ENCODE data around the gene KCTD20. TPM values are rescaled to one million over a fixed set of nuclear protein-coding genes. Genes with fewer than 3 reads are reported as not detected.

KCTD20 gene
- total RNA-seq, 2 donors from 2014 or later, result 48.5 to 58.9 TPM

- Mint-ChIP-seq H3K4me3 (no peak overlapping the region), H3K36me3 (ENCODE audit: insufficient read depth in 2 of 2) (peaks cover 4 to 23% of the 10 kb centered on the region in 2 donors), H3K27me3 (ENCODE audit: low read depth) (no peaks in the 10 kb centered on the region), H3K4me1 (ENCODE audit: low read depth) (peaks cover 24% of the 10 kb centered on the region), H3K27ac (no peak overlapping the region), H3K9me3 (no peaks in the 10 kb centered on the region)
- DNase-seq (no peak), ATAC-seq (replicated peaks in 1 of 2) (no peak)
Measured at GRCh38 chr6:36508532-36508931, 65.7 kb downstream of the KCTD20 start.

GRCh38 chr6:36510365-36510764 lies 67.6 kb downstream of the KCTD20 start:
- H3K9me3 Mint-ChIP-seq, result no peaks in the 10 kb centered on the region
- H3K27me3 Mint-ChIP-seq (ENCODE audit: low read depth), result no peaks in the 10 kb centered on the region
- peaks cover 4 to 21% of the 10 kb centered on the region in 2 donors for H3K36me3 Mint-ChIP-seq (ENCODE audit: insufficient read depth in 2 of 2)
- DNase-seq, result no peak
- peaks cover 24% of the 10 kb centered on the region for H3K4me1 Mint-ChIP-seq (ENCODE audit: low read depth)
- no peak overlapping the region for H3K4me3 Mint-ChIP-seq
- ATAC-seq (replicated peaks in 1 of 2), result no peak
- peak overlapping the region; percentile 32 for H3K27ac Mint-ChIP-seq

- Mint-ChIP-seq H3K36me3 (ENCODE audit: insufficient read depth in 2 of 2) (peaks cover 4 to 22% of the 10 kb centered on the region in 2 donors), H3K9me3 (no peaks in the 10 kb centered on the region), H3K27me3 (ENCODE audit: low read depth) (no peaks in the 10 kb centered on the region), H3K4me3 (no peak overlapping the region), H3K4me1 (ENCODE audit: low read depth) (peaks cover 24% of the 10 kb centered on the region), H3K27ac (peak overlapping the region; percentile 51)
- ATAC-seq (replicated peaks in 1 of 2) (no peak), DNase-seq (no peak)
Measured at GRCh38 chr6:36514554-36515456, 72.0 kb downstream of the KCTD20 start.

- DNase-seq, result no peak
- no peak for ATAC-seq (replicated peaks in 1 of 2)
- no peaks in the 10 kb centered on the region for H3K9me3 Mint-ChIP-seq
- H3K27me3 Mint-ChIP-seq (ENCODE audit: low read depth), result no peaks in the 10 kb centered on the region
- peak overlapping the region; percentile 12 for H3K27ac Mint-ChIP-seq
- H3K4me1 Mint-ChIP-seq (ENCODE audit: low read depth), result peaks cover 29% of the 10 kb centered on the region
- peaks cover 4 to 23% of the 10 kb centered on the region in 2 donors for H3K36me3 Mint-ChIP-seq (ENCODE audit: insufficient read depth in 2 of 2)
- no peak overlapping the region for H3K4me3 Mint-ChIP-seq
Measured at GRCh38 chr6:36515844-36516243, 73.0 kb downstream of the KCTD20 start.

GRCh38 chr6:36516559-36516958 lies 73.8 kb downstream of the KCTD20 start:
- Mint-ChIP-seq H3K4me3 (no peak overlapping the region), H3K4me1 (ENCODE audit: low read depth) (peaks cover 29% of the 10 kb centered on the region), H3K36me3 (ENCODE audit: insufficient read depth in 2 of 2) (peaks cover 4 to 24% of the 10 kb centered on the region in 2 donors), H3K27me3 (ENCODE audit: low read depth) (no peaks in the 10 kb centered on the region), H3K27ac (no peak overlapping the region), H3K9me3 (no peaks in the 10 kb centered on the region)
- DNase-seq (no peak), ATAC-seq (replicated peaks in 1 of 2) (no peak)

- Mint-ChIP-seq H3K4me1 (ENCODE audit: low read depth) (peaks cover 29% of the 10 kb centered on the region), H3K27me3 (ENCODE audit: low read depth) (no peaks in the 10 kb centered on the region), H3K27ac (peak overlapping the region; percentile 93), H3K36me3 (ENCODE audit: insufficient read depth in 2 of 2) (peaks cover 4 to 23% of the 10 kb centered on the region in 2 donors), H3K9me3 (no peaks in the 10 kb centered on the region), H3K4me3 (no peak overlapping the region)
- no peak for ATAC-seq (replicated peaks in 1 of 2)
- no peak for DNase-seq
Measured at GRCh38 chr6:36516988-36517387, 74.2 kb downstream of the KCTD20 start.

GRCh38 chr6:36517408-36517807 lies 74.6 kb downstream of the KCTD20 start:
- Mint-ChIP-seq H3K4me1 (ENCODE audit: low read depth) (peaks cover 29% of the 10 kb centered on the region), H3K36me3 (ENCODE audit: insufficient read depth in 2 of 2) (peaks cover 2 to 20% of the 10 kb centered on the region in 2 donors), H3K9me3 (no peaks in the 10 kb centered on the region), H3K4me3 (no peak overlapping the region), H3K27ac (peak overlapping the region; percentile 93), H3K27me3 (ENCODE audit: low read depth) (no peaks in the 10 kb centered on the region)
- ATAC-seq (replicated peaks in 1 of 2), result no peak
- DNase-seq, result no peak

- no peak overlapping the region for H3K4me3 Mint-ChIP-seq
- peak overlapping the region; percentile 72 for H3K27ac Mint-ChIP-seq
- no peaks in the 10 kb centered on the region for H3K9me3 Mint-ChIP-seq
- no peak for DNase-seq
- peaks cover 4 to 20% of the 10 kb centered on the region in 2 donors for H3K36me3 Mint-ChIP-seq (ENCODE audit: insufficient read depth in 2 of 2)
- H3K4me1 Mint-ChIP-seq (ENCODE audit: low read depth), result peaks cover 29% of the 10 kb centered on the region
- ATAC-seq (replicated peaks in 1 of 2), result no peak
- H3K27me3 Mint-ChIP-seq (ENCODE audit: low read depth), result no peaks in the 10 kb centered on the region
Measured at GRCh38 chr6:36519352-36519751, 76.6 kb downstream of the KCTD20 start.

GRCh38 chr6:36523451-36523850 lies 80.7 kb downstream of the KCTD20 start:
- ATAC-seq (replicated peaks in 1 of 2), result no peak
- H3K4me1 Mint-ChIP-seq (ENCODE audit: low read depth), result peaks cover 18% of the 10 kb centered on the region
- peaks cover 6 to 28% of the 10 kb centered on the region in 2 donors for H3K36me3 Mint-ChIP-seq (ENCODE audit: insufficient read depth in 2 of 2)
- no peaks in the 10 kb centered on the region for H3K27me3 Mint-ChIP-seq (ENCODE audit: low read depth)
- no peak for DNase-seq
- no peaks in the 10 kb centered on the region for H3K9me3 Mint-ChIP-seq
- H3K27ac Mint-ChIP-seq, result no peak overlapping the region
- no peak overlapping the region for H3K4me3 Mint-ChIP-seq

GRCh38 chr6:36523936-36524499 lies 81.2 kb downstream of the KCTD20 start:
- H3K27me3 Mint-ChIP-seq (ENCODE audit: low read depth), result no peaks in the 10 kb centered on the region
- peak overlapping the region; percentile 49 for H3K27ac Mint-ChIP-seq
- ATAC-seq (replicated peaks in 1 of 2), result no peak
- no peak for DNase-seq
- H3K4me1 Mint-ChIP-seq (ENCODE audit: low read depth), result peaks cover 15% of the 10 kb centered on the region
- no peaks in the 10 kb centered on the region for H3K9me3 Mint-ChIP-seq
- peaks cover 5 to 25% of the 10 kb centered on the region in 2 donors for H3K36me3 Mint-ChIP-seq (ENCODE audit: insufficient read depth in 2 of 2)
- H3K4me3 Mint-ChIP-seq, result no peak overlapping the region

- no peaks in the 10 kb centered on the region for H3K27me3 Mint-ChIP-seq (ENCODE audit: low read depth)
- H3K4me1 Mint-ChIP-seq (ENCODE audit: low read depth), result peaks cover 16% of the 10 kb centered on the region
- no peaks in the 10 kb centered on the region for H3K9me3 Mint-ChIP-seq
- H3K36me3 Mint-ChIP-seq (ENCODE audit: insufficient read depth in 2 of 2), result peaks cover 4 to 25% of the 10 kb centered on the region in 2 donors
- no peak for ATAC-seq (replicated peaks in 1 of 2)
- H3K4me3 Mint-ChIP-seq, result no peak overlapping the region
- no peak for DNase-seq
- peak overlapping the region; percentile 4 for H3K27ac Mint-ChIP-seq
Measured at GRCh38 chr6:36524871-36525270, 82.1 kb downstream of the KCTD20 start.

GRCh38 chr6:36525346-36525745 lies 82.5 kb downstream of the KCTD20 start:
- Mint-ChIP-seq H3K9me3 (no peaks in the 10 kb centered on the region), H3K27me3 (ENCODE audit: low read depth) (no peaks in the 10 kb centered on the region), H3K27ac (peak overlapping the region; percentile 47), H3K4me3 (no peak overlapping the region), H3K36me3 (ENCODE audit: insufficient read depth in 2 of 2) (peaks cover 4 to 23% of the 10 kb centered on the region in 2 donors), H3K4me1 (ENCODE audit: low read depth) (peaks cover 14% of the 10 kb centered on the region)
- DNase-seq (no peak), ATAC-seq (replicated peaks in 1 of 2) (no peak)

GRCh38 chr6:36526066-36526465 lies 83.3 kb downstream of the KCTD20 start:
- no peak for ATAC-seq (replicated peaks in 1 of 2)
- Mint-ChIP-seq H3K36me3 (ENCODE audit: insufficient read depth in 2 of 2) (peaks cover 4 to 23% of the 10 kb centered on the region in 2 donors), H3K4me1 (ENCODE audit: low read depth) (peaks cover 19% of the 10 kb centered on the region), H3K4me3 (no peak overlapping the region), H3K27ac (peak overlapping the region; percentile 17), H3K9me3 (no peaks in the 10 kb centered on the region), H3K27me3 (ENCODE audit: low read depth) (no peaks in the 10 kb centered on the region)
- DNase-seq, result no peak
